ENCODE measurements around the gene MMD. TPM values are rescaled to one million over a fixed set of nuclear protein-coding genes. Genes with fewer than 3 reads are reported as not detected.

MMD gene
- total RNA-seq, 1 donor from 2014 or later: 45.5 TPM

GRCh38 chr17:55363033-55363432 is 58.6 kb downstream of the MMD start:
- CTCF ChIA-PET: interaction anchor here (1.0 to 1.3 kb wide), 2 partner anchors 15 to 151 kb away, joined by 4 to 5 read pairs; no protein-coding TSS in a partner anchor

GRCh38 chr17:55360971-55361370 is 60.7 kb downstream of the MMD start:
- ChIA-PET POLR2A (no interaction called here), CTCF (interaction anchor here (1.4 to 1.6 kb wide), 2 partner anchors 153 to 165 kb away, joined by 4 read pairs; no protein-coding TSS in a partner anchor)
- no peak overlapping the region for H3K27ac Mint-ChIP-seq
- H3K9me3 Mint-ChIP-seq: peaks cover 15% of the 10 kb centered on the region
- H3K4me1 Mint-ChIP-seq: peaks cover 2% of the 10 kb centered on the region
- DNase-seq (no peak), ATAC-seq (ENCODE audit: low read depth) (no peak)
- intact Hi-C loops (cut with micrococcal nuclease): no loop called here
- peaks cover 13% of the 10 kb centered on the region for H3K27me3 Mint-ChIP-seq
- H3K4me3 Mint-ChIP-seq: no peak overlapping the region
- H3K36me3 Mint-ChIP-seq (ENCODE audit: low read depth): no peaks in the 10 kb centered on the region
- TF ChIP-seq CTCF (IDR thresholded peaks at IDR 0.05): no peak

More at GRCh38 chr17:55363033-55363432, 58.6 kb downstream of the MMD start:
- POLR2A ChIA-PET: no interaction called here
- no peak overlapping the region for H3K4me3 Mint-ChIP-seq
- peaks cover 11% of the 10 kb centered on the region for H3K27me3 Mint-ChIP-seq
- DNase-seq: no peak
- intact Hi-C loops (cut with micrococcal nuclease): no loop called here
- no peak overlapping the region for H3K27ac Mint-ChIP-seq
- no peak for ATAC-seq (ENCODE audit: low read depth)
- H3K9me3 Mint-ChIP-seq: peaks cover 15% of the 10 kb centered on the region
- TF ChIP-seq CTCF (IDR thresholded peaks at IDR 0.05): no peak
- no peaks in the 10 kb centered on the region for H3K36me3 Mint-ChIP-seq (ENCODE audit: low read depth)
- no peaks in the 10 kb centered on the region for H3K4me1 Mint-ChIP-seq

- DNase-seq (no peak), ATAC-seq (ENCODE audit: low read depth) (peak; percentile 91)
- Mint-ChIP-seq H3K36me3 (ENCODE audit: low read depth) (no peaks in the 10 kb centered on the region), H3K9me3 (peaks cover 10% of the 10 kb centered on the region), H3K27ac (no peak overlapping the region), H3K4me3 (no peak overlapping the region), H3K4me1 (peaks cover 2% of the 10 kb centered on the region), H3K27me3 (peaks cover 17% of the 10 kb centered on the region)
- CTCF ChIA-PET: interaction anchor here (0.7 to 6.0 kb wide), 16 partner anchors 9 to 363 kb away, joined by 3 to 55 read pairs (median 4); partner anchors contain the start of gene SMIM36
- POLR2A ChIA-PET: no interaction called here
- TF ChIP-seq CTCF (IDR thresholded peaks at IDR 0.05): no peak
- intact Hi-C loops (cut with micrococcal nuclease): loop anchor here (1.0 to 2.0 kb wide), 4 partner anchors 20 to 363 kb away; no protein-coding TSS in a partner anchor
Observed at GRCh38 chr17:55356434-55357328, 65.0 kb downstream of the MMD start.

- CTCF ChIA-PET: interaction anchor here (1.2 to 9.3 kb wide), 4 partner anchors 10 to 362 kb away, joined by 5 to 61 read pairs (median 31); partner anchors contain the start of gene SMIM36
- DNase-seq: no peak
- no peak for ATAC-seq (ENCODE audit: low read depth)
- Mint-ChIP-seq H3K36me3 (ENCODE audit: low read depth) (no peaks in the 10 kb centered on the region), H3K27me3 (peaks cover 12% of the 10 kb centered on the region), H3K27ac (no peak overlapping the region), H3K4me1 (peaks cover 2% of the 10 kb centered on the region), H3K9me3 (no peaks in the 10 kb centered on the region), H3K4me3 (no peak overlapping the region)
- intact Hi-C loops (cut with micrococcal nuclease): no loop called here
- TF ChIP-seq CTCF (IDR thresholded peaks at IDR 0.05): no peak
- POLR2A ChIA-PET: no interaction called here
Observed at GRCh38 chr17:55354941-55355340, 66.7 kb downstream of the MMD start.

- ATAC-seq (ENCODE audit: low read depth) (no peak), DNase-seq (no peak)
- peaks cover 12% of the 10 kb centered on the region for H3K27me3 Mint-ChIP-seq
- no peak overlapping the region for H3K27ac Mint-ChIP-seq
- ChIA-PET POLR2A (no interaction called here), CTCF (interaction anchor here (1.0 to 9.3 kb wide), 4 partner anchors 10 to 362 kb away, joined by 3 to 61 read pairs (median 31); partner anchors contain the start of gene SMIM36)
- H3K9me3 Mint-ChIP-seq: no peaks in the 10 kb centered on the region
- intact Hi-C loops (cut with micrococcal nuclease): no loop called here
- TF ChIP-seq CTCF (IDR thresholded peaks at IDR 0.05): no peak
- H3K36me3 Mint-ChIP-seq (ENCODE audit: low read depth): no peaks in the 10 kb centered on the region
- peaks cover 2% of the 10 kb centered on the region for H3K4me1 Mint-ChIP-seq
- H3K4me3 Mint-ChIP-seq: no peak overlapping the region
Observed at GRCh38 chr17:55354010-55354409, 67.6 kb downstream of the MMD start.
